HPDE6-E6E7 (cell line): ENCODE data around the gene RARG.
"Not testable (repeated sequence)": the region's sequence is repeated elsewhere in the genome, so short reads cannot be mapped to it uniquely, and the experiment has no call there.

Experiments
- DNase-seq: peaks from one replicate; pipeline ENCODE4 v3.0.0; 2011; ENCODE audit warnings: missing footprints; ENCODE audit errors: extremely low spot score

Gene RARG

DNA sequence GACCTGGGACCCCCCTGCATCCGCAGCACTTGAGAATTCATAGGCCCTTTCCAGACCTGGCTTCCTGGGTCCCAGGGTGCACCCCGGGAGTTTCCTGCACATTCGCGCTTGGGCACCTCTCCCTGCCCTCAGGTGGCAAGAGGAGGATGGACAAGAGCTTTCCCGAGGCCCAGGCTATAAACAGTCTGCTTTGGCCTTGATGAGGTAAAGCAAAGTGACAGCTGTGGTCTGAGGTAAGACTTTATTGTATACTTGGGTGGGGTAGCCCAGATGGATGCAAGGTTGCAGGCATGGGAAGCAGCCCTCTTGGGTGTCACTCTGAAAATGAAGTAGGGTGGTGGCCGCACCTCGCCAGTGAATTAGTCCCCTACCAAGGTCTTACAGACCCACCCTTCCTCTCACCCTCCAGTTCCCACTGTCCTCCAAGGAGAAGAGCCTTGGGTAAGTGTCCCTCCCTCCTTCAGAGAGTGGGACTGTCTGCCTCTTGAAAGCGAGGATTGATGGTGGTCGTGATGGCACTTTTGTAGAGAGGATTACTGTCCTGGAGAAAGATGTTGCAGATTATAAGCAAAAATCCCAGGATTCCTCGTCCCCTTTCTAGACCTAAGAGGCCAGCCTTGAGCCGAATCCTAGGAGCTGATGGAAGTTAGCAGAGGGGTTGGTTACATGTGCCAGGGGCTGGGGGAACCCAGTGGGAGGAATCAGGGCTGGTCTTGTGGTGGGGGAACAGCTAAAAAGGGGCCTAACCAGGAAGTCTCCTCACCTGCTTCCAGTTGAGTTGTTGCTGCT is 40.7 kb downstream of the RARG start:
- no peak for DNase-seq

DNA sequence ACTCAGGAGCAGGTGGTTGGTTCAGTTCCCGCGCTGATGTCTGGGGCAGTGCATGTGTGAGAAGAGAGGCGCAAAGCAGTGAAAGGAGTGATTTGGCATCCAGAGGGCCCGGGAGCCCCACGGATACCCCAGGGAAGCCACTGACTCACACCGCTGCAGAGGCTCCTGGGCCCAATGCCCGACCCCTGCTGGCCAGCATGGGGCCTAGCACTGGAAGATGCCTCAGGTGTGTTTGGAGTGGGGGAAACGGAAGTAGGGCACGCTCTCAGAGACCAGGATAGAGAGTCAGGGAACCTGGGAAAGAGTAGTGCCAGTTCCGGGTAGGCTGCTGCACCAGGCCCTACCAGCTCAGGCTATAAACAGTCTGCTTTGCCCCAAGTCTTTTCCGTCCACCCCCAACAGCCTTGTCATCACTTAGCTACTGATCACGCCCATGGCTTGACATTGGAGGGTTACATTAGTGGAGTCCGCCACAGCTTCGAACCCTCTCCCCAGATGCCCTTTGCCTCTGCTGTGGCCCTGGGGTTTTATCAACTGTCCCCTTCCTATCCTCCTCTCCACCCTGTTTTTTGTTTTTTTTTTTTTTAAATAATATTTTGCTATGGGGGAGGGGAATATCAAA is 41.8 kb downstream of the RARG start:
- DNase-seq: peak; percentile 76

DNA sequence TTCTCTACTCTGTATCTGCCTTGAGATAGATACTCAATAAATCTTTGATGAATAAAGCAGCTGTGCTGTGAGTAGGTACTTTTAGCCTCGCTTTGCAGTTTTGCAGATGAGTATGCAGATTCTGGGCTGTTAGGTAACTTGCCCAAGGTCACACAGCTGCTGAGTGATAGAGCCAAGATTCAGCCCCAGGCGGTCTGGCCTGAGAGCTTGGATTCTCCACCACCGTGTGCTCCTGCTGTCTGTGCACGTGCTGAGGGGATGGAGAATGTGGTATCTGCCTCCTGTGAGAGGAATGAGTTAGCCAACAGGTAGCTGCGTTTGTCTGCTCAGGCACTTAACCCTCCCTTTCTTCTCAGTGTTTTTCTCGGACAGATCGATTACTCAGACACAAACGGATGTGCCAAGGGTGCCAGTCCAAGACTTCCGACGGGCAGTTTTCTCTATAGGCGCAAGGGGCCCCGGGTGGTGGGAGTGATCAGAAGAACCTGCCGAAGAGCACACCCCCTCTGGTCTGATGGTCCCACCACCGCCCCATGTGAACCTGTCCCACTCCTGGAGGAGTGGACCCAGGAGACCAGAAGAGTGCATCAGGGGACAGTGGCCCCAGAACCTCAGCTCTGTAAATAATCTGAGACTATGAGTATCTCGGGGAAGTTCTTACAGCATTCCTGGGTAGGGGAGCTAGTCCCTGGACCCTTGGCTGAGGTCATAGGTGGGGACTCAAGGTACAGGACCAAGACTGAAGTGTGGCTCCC is 44.7 kb downstream of the RARG start:
- DNase-seq: no peak

DNA sequence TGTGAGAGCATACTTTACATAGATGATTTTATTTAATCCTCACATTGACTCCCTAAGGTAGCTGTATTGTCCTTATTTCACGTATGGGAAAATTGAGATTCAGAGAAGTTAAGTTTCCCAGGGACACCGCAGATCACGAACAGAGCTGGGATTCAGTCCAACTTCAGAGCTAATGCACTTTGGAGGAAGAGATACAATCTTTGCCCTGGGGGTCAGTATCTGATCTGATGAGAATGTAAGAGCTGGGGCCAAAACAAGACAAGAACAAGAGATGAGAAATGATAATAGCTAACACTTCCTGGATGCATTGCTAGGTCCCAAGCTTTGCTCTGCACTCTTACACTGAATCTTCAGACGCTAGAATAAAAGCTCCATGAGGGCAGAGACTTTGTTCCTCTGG is 45.3 kb downstream of the RARG start:
- no peak for DNase-seq

DNA sequence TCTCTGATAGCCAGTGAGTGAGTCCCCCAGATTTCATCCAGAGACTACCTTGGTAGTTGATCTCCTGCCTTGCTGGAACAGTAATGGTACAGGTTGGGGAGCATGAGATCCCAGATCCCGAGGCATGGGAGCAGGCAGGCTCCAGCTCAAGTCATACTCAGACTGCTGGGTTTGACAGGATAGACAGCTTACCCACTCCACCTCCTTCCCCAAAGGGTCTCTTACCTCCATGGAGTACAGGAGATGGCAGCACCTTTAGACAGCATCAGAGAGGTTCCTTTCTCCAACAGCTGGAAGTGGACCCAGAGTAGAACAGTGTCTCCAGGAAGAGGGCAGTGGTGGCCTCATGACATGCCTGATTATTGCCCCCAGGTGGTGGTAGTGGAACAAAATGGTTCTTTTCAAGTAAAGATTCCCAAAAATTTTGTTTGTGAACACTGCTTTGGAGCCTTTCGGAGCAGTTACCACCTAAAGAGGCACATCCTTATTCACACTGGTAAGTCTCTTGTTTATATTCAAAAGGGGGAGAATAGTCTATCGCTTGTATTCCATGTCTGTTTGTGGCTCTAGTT is 46.3 kb downstream of the RARG start:
- DNase-seq: no peak

DNA sequence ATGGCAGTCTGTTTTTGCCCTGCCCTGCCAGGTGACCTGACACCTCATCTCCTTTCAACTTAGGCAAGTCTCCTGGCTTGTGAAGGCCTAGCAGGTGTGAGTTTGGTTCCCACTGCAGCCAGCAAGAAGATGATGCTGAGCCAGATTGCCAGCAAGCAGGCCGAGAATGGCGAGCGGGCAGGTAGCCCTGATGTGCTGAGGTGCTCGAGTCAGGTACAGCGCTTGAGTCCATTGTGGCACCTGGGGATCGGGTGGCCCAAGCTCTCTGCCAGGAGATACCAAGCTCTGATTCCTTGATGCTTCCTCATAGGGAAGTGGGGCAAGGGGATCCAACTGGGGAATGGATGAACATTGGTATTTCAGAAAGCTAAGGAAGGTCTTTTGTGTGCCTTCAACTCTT is 47.2 kb downstream of the RARG start:
- no peak for DNase-seq

DNA sequence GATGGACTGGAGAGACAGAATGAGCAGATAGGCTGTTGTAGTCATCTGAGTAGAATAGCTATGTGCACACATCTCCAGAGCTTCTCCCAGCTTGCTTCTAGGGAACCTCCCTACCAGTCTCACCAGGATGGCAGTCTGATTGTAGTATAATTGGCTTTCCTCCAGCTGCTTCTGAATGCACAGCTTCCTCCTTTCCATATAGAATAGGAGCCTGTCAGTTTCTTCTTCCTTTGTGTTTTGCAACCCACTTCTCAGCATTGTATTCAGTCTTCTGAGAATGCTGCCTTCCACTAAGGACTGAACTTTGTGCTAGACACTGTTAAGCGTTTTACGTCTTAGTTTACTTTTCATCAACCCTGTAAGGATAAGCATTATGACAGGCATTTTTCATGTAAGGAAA is 49.1 kb downstream of the RARG start:
- DNase-seq: no peak

DNA sequence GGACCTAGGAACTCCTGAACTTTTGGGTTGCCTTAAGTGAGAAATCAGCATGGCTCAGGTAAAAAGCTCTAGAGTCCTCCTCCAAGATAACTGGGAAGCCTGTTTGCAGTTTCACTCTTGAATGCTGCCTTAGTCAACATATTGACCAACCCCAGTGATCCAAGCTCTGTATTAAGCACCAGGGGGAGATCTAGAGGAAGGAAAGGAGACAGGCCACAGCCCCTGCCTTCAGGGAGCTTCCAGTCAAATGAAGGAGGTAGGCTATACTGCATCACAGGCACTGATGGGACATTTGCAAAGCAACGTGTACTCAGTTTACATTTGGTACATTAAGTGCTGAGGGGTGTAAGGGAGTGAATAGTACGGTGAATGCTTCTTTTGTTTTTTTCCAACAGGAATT is 50.1 kb downstream of the RARG start:
- no peak for DNase-seq

DNA sequence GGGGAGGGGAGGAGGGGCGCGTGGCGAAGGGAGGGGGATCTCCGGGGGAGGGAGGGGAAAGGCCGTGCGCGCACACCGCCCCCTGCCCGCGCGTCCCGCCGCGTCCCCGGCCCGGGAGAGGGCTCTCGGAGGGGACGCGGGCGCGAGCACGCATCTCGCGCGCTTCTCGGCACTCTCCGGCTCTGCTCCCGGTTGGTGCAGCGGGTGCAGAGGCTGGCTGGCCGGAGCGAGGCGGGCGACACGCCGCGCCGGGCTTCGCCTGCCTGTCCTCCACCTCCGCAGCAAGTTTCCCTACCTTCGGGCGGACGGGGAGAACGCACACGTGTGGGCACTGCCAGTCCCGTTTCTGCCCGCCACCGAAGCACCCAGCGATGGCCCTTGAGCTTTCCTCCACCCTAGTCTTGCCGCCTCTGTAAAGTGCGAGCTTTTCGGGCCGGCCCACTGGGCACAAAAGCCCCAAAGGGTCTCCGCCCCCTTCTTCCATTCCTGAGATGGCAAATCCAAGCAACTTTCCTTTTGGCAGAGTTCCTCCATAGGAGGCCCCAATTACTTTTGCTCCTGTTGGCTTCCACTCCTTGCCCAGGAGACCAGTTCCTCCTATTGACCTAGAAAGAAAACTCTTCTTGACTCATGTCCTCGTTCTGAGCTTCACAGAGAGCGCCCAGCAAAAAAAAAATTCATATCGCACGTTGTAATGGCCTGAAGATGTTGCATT is 50.9 kb downstream of the RARG start:
- peak; percentile 82 for DNase-seq

DNA sequence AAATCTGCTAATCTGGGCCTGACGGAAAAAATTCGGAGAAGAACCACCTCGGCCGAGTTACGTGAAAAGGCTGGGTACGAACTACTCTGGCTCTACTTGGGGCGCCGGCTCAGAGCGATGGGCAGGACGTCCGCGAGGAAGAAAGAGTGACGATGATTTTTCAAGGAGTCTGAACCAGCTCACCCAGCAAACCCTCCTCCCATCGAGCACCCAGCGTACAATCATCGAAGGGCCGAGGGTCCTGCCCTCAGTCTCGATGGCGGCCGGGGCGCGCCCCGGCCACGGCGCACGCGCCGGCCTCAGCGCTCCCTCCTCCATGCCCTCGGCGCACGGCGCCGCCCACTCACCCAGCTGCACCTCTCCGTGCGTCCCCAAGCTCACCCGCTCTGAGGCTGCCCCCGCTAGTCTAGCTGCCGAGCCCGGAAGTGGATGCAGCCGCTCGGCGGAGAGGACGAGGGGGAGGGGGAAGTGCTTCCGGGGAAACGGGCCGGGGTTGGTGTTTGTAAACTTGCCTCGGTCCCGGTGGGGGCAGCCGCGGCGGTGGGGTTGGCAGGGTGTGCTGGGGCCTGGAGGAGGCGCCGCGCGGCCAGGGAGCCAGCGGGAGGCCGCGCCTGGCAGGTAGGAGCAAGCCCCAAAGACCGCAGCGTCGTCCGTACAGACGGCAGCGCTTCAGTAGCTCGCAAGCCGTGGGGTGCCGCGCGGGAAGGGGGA is 51.6 kb downstream of the RARG start, which contains the start of the genes CSAD and ZNF740:
Gene CSAD (minus strand): TSS at position 706 of the 711 bp plus-strand sequence. CDS start 7,455 bp downstream, outside the sequence.
Gene ZNF740 (plus strand): TSS at position 503 of the 711 bp plus-strand sequence. CDS start 1,262 bp downstream, outside the sequence.
- DNase-seq: peak; percentile 98

DNA sequence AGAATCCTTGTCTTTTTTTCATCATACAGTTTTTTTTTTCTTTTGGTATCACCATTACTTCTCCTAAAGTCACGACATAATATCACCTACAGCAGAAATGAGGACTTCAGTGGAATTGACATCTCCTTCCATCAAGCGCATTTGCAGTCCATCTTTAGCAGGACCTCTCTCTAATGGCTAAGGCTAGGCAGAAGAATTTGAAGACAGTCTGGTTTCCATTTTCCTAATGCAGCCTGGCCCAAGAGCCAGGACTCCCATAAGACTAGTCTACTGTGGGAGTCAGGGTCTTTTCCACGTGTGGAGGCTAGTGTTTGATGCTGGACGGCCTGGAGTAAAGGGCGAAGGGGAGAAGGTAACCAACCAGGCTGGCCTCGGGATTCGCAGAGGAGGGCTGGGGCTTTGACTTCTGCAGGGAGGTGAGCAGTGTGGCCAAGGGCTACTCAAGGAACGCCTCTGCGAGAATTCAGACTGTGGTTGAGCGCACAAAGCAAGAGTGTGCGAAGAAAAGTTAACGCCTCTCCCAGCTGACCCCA is 52.3 kb downstream of the RARG start:
- DNase-seq: no peak

DNA sequence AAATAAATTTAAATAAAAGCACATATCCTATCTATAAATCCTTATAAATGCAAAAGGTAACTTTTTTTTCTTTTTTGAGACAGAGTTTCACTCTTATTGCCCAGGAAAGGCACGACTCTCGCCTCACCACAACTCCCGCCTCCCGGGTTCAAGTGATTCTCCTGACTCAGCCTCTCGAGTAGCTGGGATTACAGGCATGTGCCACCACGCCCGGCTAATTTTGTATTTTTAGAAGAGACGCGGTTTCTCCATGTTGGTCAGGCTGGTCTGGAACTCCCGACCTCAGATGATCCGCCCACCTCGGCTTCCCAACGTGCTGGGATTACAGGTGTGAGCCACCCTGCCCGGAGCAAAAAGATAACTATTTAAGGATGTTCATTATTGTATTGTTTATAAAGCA is 53.2 kb downstream of the RARG start:
- not testable (repeated sequence) for DNase-seq

DNA sequence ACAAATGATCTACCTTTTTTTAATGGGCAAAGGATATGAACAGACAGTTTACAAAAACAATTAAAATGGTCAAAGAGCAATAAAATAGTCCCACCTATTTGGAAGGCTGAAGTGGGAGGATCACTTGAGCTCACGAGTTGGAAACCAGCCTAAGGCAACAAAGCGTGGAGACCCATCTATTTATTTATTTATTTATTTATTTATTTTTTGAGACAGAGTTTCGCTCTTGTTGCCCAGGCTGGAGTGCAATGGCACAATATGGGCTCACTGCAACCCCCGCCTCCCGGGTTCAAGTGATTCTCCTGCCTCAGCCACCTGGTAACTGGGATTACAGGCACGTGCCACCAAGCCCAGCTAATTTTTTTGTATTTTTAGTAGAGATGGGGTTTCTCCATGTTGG is 54.6 kb downstream of the RARG start:
- DNase-seq: not testable (repeated sequence)

DNA sequence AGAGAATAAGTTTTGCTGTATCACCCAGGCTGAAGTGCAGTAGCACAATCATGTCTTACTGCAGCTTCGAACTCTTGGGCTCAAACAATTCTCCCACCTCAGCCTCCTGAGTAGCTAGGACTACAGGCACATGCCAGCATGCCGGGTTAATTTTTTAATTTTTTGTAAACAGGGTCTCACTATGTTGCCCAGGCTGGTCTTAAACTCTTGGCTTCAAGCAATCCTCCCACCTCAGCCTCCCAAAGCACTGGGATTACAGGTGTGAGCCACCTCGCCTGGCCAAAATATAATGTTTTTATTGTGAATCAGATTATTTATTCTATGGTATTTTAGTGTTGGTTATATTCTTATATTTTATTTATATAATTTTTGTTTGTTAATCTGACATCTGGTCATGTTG is 55.3 kb downstream of the RARG start:
- DNase-seq: no peak

DNA sequence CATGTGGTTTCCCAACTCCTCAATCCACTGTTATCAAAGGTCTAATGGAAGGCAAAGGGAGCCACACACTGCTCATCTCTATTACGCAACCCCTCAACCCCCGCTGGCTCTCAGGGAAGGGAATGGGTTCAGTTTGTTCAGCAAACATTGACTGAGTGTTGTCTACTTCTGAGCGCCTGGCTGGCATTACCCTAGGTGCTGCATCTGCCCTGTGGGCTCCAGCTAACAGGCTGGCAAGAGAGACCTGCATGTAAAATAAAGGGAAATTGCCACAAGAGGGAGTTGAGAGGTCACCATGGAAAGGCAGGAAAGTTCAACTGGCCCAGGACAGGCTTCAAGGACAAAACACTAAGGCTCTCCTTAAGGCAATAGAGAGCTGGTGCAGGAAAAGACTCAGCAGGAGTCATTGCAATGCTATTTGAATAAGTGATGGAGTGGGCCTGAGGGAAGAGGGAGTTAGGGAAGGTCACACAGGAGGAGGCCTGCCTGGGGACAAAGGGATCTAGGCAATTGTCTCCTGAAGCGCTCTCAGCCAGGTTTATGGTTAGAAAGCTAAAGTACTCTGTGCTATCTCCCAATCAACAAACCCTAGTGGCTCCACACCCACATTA is 57.0 kb downstream of the RARG start:
- no peak for DNase-seq

DNA sequence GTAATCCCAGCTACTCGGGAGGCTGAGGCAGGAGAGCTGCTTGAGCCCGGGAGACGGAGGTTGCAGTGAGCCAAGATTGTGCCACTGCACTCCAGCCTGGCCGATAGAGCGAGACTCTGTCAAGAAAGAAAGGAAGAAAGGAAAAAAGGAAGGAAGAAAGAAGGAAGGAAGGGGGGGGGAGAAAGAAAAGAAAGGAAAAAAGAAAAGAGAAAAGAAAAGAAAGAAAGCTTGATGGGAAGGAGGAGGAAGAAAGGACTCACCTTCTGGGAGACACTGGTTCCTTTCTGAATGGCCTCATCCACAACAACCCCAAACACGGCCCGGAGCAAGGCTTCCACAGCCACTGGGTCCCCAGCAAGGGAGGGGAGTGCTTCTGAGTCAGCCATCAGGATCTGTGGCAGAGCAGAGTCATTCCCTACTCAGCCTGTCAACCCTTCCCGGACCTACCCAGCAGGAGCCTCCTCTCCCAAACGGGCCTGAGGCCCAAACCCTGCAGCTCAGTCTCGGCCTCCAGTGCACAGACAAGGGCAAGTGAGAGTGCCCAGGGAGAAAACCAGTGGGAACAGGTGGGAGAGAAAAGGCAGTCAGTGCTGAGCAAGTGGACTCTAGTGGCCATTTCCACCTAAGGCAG is 58.8 kb downstream of the RARG start:
- DNase-seq: no peak

DNA sequence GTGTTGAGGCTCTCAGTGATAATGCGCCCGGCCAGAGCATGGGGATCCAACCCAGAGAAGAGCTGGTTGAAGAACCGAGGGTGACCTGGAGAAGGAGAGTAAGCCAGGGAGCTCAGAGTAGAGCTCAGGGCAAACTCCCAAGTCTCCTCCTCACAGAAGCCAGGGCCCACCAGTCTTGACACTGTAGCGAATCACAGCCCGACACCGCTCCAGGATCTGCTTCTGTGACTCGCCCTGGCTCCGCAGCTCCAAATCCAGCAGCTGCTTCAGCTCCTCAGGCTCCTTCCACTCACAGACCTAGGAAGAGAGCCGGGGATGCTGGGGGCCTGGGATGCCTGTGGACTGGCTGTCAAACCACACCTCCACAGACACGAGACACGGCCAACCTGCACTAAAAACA is 59.7 kb downstream of the RARG start:
- no peak for DNase-seq

DNA sequence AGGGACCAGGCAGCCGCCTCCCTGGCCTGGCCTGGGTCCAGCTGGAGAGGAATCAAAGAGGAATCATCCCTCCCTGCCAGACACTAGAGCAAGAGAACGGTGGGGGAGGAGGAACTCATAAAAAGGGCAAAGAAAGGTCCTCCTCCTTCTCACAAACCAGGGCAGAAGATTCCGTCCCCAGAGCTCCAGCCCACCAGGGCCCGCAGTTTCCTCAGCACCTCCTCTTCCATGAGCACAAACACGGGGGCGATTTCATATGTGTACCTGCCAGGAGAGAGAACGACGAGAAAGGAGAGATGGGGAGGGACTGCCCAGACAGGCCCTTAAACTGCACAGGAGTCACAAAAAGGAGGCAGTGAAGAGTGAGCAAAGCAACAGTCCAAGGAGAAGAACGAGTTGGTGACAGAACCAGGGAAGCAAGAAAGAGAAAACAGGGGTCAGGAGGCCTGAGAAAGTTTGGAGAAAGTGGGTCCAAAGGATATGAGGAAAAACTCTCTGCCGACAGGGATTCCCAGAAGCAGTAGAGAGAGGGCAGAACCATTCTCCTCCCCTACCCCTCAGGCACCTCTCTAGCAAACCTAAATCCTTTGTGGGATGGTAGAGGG is 60.2 kb downstream of the RARG start:
- DNase-seq: no peak
